Stomach (tissue), 4 donors: ENCODE data around the gene KLF16.

Source experiments
- CTCF ChIP-seq, 7 experiments: fragments of 450-650 bp in 4 of 7; fragments of 200-600 bp in 3 of 7; sonication (generic) in 3 of 7; IDR thresholded peaks; one replicate each; pipeline ENCODE4 v1.5.1; 2016 to 2019; ENCODE audit warnings: antibody characterized with exemption in 7 of 7, control low read depth in 2 of 7, mild to moderate bottlenecking in 1 of 7
- EP300 ChIP-seq: sonication (generic); formaldehyde crosslinking; IDR thresholded peaks from one replicate; pipeline ENCODE4 v1.6.1; 2017; ENCODE audit warnings: antibody characterized with exemption
- POLR2A ChIP-seq, 4 donors: fragments of 450-650 bp; IDR thresholded peaks; one replicate each; pipeline ENCODE4 v1.6.1; 2016; ENCODE audit warnings: antibody characterized with exemption in 4 of 4, control low read depth in 2 of 4, mild to moderate bottlenecking in 1 of 4, moderate library complexity in 1 of 4
- POLR2AphosphoS5 ChIP-seq, 3 donors: sonication (generic); formaldehyde crosslinking; IDR thresholded peaks; one replicate each; pipeline ENCODE4 v1.6.1; 2016; ENCODE audit warnings: antibody characterized with exemption in 3 of 3

DNA sequence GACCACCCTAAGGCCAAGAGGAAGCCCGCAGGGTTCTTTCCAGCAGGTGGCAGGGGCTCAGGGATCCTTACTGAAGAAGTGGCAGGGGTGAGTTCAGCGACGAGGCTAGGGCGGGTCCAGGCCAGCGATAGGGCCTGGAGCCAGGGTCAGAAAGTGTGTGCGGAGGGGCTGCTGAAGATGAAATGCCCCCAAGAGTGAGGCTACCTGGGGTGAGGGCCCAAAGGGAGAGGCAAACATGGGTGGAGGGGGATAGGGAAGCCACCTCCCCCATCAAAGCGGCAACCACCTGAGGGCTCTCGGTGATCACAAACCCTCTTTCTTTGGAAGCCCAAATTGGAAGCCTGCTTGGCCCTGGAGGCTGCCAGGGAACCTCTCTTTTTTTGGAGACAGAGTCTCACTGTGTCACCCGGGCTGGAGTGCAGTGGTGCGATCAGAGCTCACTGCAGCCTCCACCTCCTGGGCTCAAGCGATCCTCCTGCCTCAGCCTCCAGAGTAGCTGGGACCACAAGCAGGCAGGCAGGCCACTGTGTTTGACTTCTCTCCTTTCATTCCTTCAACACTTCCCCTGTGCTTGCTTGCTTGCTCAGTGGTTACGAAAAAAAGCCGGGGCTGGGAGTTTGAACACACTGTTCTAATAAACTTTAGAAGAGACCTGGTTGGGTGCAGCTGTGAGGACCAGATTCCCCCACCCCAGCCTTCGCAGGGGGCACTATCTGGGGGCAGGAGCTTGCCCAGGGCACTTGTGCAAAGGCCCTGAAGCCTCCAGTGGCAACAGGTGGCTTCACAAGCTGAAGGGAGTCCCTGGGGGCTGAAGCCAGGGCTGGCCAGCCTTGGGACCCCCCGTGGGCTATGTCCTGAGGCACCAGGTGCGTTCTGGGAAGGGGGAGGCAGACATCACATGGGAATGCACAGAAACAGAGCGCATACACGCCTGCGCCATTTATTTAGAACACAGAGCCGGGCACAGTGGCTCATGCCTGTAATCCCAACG, 49.9 kb downstream of the KLF16 start:
- TF ChIP-seq CTCF (IDR thresholded peaks at IDR 0.05) (peak in 1 of 7 experiments; percentile 27), POLR2A (IDR thresholded peaks at IDR 0.05) (no peak), EP300 (no peak), POLR2AphosphoS5 (IDR thresholded peaks at IDR 0.05) (no peak)
